Suppressor macrophage (primary cell): ENCODE measurements around the gene STAT5B.
"Not testable (repeated sequence)": the region's sequence is repeated elsewhere in the genome, so short reads cannot be mapped to it uniquely, and the experiment has no call there.

ENCODE experiments used
- DNase-seq, 4 experiments: peaks; one replicate each; pipeline ENCODE4 v3.0.0-alpha.2; 2020 to 2022

The STAT5B gene

DNA sequence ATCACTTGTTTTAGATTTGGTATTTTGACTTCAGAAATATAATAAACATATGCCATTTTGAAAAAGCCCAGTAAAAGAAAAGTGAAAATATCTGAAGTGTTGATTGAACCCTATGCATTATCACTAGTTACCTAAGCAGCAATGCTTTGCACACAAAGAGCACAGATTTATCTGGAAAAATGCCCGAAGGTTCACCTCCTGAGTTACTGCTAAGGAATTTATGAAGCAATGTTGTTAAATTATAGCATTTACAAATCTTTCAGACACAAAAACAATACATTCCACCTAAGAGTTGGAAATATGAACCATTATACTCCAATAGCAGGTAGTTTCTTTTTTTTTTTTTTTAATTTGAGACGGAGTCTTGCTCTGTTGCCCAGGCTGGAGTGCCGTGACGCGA, 43.0 kb downstream of the STAT5B start:
- no peak for DNase-seq

DNA sequence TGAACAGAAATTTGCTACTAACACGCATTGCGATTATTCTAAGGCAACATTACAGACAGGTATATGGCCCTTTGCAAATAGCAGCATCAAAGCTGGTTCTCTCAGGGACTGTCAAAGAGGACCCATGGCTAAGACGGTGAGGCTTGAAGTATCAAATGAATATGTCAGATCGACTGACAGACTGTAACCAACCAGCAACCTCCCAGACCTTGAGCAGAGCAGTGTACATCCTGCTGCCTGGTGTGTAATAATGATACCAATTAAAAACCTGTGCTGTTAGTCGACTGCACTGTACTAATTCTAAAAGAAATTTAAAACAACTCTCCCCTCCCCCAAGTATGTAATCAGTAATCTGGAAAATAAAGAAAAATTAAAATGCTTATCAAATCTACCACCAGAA, 46.0 kb downstream of the STAT5B start:
- DNase-seq, result no peak

DNA sequence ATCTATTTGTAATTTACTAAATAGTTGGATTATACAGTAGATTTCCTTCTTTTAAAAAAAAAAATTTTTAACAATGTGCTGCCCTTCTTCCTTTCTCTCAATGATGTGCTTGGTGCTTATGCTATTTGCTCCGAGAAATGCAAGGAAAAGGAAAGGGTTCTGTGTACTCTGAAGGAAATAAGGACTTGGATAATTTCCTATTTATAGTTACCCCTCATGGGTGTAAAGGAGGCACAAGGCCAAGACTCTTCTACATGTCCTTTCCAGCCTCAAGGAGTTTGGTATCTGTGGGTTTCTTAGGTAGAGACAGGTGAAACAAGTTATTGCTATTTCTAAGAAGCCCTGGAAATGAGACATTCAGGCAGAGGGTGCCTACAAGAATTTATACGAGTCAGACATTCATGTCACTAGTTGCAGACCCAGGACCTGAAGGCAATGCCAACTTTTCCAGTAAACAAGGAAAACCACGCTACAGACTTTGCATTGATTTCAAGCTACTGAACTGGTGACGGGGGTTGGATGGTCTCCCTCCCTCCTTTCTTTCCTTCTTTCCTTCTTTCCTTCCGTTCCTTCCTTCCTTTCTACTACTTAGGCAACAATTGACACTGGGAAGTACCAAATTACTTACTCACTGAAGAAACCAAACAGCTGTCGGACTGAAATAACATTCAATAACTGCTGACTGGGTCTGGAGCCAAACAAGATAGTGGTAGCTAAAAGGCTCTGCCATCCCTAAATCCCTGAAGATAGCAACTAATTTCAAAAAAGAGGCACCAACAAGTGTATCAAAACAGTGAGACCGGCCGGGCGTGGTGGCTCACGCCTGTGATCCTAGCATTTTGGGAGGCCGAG, 48.1 kb downstream of the STAT5B start:
- DNase-seq, result no peak

DNA sequence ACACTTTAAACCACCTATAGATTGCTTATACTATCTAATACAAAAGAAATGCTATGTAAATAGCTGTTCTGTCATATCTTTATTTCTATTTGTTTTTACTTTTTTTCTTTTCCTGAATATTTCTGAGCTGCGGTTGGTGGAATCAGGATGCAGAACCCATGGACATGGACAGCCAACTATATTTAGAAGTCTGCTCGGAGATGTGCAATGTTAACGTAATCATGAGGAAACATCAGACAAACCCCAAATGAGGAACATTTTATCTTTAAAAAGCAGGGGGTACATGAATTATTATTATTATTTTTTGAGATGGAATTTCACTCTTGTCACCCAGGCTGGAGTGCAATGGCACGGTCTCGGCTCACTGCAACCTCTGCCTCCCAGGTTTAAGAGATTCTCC, 50.5 kb downstream of the STAT5B start:
- DNase-seq, result peak; percentile 23 to 53 (median 35)

DNA sequence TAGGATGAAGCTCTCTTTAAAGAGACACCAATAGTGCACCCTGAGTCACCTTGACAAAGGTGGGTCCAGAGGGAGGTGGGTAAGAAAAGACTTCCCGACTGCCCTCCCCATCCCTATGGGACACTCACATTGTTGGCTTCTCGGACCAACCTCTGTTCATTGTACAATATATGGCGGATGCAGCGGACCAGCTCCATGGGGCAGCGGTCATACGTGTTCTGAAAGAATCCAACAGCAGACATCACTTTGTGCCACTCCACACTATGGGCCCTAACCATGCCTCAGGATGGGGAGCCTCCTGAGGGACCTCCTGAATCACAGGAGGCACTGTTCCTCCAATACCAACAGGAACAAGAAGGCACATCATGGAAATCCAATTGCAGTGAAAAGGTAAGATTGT, 51.5 kb downstream of the STAT5B start:
- no peak for DNase-seq

DNA sequence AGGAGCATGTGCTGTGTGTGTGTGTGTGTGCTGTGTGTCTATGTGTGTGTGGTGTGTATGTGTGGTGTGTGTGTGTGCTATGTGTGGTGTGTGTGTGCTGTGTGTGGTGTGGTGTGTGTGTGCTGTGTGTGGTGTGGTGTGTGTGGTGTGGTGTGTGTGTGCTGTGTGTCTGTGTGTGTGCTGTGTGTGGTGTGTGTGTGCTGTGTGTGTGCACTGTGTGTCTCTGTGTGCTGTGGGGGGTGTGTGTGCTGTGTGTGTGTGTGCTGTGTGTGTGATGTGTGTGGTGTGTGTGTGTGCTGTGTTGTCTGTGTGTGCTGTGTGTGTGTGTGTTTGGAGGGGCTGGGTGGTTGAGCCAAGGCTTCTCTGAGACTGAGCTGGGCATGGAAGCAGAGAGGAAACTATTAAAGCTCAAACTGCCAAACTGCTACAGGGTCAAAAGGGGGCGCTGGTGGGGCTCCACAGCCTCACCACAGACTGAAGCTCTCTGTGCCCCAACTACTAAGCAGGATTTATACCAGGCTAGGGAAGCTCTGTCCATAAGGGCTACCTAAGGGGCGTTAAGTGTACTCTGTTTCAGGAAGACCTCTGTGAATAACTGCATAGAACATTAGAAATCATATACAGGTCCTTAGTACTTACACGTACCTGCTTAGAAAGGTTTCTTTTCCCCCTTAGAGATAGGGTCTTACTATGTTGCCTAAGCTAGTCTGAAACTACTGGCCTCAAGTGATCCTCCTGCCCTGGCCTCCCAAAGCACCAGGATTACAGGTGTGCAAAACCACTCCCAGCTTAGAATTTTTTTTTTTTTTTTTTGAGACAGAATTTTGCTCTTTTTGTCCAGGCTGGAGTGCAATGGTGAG, 54.1 kb downstream of the STAT5B start:
- peak; percentile 70 to 83 (median 76) for DNase-seq

DNA sequence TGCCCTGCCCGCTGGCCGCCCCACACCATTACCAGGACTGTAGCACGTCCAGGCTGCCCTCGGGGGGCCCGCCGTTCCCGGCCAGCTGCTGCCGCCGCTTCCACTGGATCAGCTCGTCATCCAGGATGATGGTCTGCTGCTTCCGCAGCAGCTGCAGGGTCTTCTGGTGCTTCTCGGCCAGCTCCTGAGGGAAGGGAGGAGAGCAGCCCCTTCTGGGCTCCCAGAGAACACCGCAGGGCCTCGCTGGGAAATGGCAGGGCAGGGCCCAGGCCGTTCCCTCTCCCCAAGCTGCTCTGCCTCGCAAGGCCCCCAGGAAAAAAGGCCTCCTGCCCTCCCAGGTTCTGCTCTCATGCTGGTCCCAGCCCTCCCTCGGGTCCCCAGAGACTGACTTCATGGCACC, 56.9 kb downstream of the STAT5B start:
- not testable (repeated sequence) for DNase-seq

DNA sequence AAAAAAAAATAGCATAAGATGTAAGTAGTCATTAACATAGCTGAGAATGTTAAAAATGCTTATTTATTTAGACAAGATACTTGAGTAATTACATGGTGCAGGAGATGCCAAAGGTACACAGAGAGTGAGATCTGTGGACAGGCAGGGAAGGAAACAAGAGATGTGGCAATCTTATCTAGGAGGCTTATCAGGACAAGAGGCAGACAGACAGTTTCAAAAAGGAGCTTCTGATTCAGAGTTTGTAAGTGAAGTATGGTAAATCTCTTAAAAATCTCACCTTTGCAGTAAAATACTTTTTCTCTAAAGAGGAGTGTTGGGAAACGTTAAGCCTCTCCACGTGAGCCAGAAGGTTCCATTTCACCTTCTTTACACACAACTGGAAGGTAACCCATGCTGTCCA, 62.0 kb downstream of the STAT5B start:
- DNase-seq, result no peak

DNA sequence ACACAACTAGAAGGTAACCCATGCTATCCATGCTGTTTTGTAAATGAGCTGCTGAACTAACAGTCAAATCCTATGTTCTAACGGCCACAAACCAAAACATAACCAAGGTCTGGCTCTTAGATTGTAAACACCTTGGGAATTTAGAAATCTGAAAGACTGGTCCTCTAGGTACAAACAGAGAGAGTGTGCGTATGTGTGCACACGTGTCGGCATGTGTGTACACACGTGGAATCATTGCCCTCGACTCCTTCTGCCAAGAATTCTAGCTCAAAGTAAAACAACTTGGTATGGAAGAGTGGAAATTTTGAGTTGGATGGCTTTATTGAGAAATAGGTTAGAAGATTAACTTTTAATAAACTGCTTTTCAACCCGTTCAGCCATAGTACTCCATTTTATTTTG, 63.8 kb downstream of the STAT5B start:
- DNase-seq, result no peak

DNA sequence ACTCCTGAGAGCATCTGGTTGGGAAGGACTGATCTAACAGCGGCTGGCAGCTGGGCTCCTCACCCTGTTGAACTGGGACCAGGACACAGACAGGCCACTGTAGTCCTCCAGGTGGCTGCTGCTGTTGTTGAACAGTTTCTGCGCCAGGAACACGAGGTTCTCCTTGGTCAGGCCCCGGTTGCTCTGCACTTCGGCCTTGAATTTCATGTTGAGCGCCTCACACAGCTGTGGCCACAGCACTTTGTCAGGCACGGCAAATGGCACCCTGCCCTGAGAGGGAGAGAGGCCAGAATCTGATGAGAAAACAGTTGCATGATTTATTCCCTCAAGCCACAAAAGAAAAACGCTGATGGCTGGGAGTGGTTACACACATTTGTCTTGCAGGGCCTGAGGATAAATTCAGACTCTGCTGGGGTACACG, 64.3 kb downstream of the STAT5B start:
- not testable (repeated sequence) for DNase-seq

DNA sequence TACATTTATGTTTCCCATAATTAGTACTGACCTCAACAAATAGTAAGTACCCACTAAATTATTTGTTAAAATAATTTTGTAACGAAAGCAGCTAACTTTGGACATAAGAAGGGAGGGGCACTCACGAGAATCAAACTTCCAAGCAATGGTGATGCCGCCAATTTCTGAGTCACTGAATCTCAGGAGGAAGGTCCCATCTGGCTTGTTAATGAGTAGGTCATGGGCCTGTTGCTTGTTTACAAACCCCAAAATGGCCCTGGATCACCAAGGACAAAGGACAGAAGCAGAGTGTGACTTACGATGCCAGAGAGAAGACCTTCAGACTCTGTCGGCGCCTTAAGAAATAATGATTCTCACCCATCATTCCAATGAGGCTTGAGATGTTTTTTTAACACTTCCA, 66.1 kb downstream of the STAT5B start:
- no peak for DNase-seq

DNA sequence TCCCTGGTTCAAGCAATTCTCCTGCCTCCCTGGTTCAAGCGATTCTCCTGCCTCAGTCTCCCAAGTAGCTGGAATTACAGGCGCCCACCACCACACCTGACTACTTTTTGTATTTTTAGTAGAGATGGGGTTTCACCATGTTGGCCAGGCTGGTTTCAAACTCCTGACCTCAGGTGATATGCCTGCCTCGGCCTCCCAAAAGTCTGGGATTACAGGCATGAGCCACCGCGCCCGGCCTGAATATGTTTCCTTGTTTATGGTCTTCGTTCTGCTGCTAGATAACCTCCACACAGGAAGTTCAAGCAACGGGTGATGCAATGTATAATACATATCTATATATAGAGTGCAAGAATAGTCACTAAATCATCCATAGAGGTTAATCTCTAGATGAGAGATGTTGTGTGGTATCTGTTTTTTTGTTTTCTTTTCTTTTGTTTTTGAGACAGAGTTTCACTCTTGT, 70.0 kb downstream of the STAT5B start:
- DNase-seq, result peak; percentile 40 to 76 (median 68)

DNA sequence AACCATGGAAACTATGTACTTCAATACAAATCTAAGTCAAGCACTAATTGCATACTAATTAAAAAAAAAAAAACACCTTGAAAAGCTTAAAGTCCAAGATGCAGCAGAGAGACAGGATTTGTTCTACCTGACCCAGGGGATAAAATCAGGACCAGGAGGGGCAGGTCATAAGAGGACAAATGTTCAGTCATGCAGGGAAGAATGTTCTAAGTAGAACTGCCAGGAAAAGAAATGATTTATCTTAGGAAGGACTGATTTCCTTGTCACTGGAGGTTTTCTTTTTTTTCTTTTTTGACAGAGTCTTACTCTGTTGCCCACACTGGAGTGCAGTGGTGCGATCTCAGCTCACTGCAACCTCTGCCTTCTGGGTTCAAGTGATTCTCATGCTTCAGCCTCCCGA, 72.8 kb downstream of the STAT5B start:
- DNase-seq, result no peak

DNA sequence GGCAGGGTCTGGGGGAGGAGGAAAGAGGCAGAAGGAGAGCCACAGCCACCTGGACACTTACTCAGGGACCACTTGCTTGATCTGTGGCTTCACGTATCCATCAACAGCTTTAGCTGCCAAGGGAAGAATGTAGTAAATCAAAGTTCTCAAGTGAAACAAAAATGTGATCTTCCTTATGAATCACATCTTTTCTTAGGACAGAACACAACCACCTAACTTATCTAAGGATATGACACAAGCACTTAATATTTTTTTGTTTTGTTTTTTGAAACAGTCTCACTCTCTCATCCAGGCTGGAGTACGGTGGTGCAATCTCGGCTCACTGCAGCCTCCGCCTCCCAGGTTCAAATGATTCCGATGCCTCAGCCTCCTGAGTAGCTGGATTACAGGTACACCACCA, 73.5 kb downstream of the STAT5B start:
- DNase-seq, result no peak

DNA sequence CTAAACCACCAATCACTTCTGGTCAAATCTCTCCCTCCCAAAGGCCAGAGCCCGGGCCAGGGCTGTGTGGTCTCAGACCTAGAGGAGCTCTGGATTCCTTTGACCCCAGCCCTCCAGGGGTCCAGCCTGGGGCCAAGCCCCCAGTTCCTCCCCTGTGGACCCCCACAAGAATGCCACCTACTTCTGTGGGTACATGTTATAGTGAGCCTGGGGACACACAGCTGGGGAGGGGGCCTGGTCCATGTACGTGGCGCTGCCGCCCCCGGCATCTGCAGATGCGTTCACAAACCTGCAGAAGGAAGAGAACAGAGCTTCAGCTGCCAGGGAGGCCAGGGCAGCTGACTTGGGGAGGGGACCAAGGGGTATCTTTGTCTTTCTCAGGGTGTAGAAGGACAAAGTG, 74.0 kb downstream of the STAT5B start:
- DNase-seq, result no peak

DNA sequence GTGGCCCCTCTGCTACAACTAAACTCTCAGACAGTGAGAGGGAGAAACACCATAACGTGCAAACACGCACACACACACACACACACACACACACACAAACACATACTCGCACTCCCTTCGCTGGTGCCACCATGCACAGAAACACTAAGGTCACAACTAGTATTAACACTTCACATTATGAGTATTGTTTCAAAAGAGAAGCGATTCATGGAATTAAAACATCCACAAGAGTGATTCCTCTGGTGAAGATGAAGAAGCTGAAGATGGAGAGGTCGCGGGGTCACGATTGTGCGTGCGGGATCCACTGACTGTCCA, 74.8 kb downstream of the STAT5B start:
- no peak for DNase-seq

DNA sequence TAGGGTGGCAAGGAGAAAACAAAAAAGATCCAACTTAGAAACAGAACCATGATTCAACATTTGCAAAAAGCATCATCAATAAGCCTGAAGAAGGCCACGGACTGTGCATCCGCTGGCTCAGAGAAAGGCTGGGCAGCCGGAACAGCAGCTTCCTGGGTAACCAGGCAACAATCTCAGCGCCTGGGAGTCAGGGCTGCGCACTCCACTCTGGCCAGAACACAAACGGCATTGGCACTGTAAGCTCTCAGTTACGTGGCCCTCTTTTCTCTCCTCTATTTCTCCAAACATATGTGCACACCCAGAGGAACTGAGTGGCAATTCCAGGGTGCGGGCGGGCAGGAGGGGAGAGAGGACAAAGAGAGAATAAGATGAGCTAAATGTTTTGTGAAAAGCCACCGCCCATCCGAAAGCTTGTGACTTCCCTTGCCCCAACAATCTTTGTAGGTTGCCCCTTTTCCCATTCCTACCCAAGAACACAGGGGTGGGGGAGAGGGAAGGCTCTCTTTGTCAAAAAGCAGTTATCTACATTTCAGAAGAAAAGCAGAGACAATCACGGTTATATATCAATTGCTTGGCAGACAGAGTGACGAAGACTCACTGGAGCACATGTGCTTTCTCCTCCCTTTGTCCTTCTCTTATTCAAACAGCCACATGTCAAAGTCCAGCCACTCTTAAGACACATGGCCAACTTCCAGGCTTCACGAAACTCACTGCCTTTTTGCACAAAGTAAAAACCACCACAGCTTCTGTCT, 75.3 kb downstream of the STAT5B start:
- DNase-seq, result no peak

DNA sequence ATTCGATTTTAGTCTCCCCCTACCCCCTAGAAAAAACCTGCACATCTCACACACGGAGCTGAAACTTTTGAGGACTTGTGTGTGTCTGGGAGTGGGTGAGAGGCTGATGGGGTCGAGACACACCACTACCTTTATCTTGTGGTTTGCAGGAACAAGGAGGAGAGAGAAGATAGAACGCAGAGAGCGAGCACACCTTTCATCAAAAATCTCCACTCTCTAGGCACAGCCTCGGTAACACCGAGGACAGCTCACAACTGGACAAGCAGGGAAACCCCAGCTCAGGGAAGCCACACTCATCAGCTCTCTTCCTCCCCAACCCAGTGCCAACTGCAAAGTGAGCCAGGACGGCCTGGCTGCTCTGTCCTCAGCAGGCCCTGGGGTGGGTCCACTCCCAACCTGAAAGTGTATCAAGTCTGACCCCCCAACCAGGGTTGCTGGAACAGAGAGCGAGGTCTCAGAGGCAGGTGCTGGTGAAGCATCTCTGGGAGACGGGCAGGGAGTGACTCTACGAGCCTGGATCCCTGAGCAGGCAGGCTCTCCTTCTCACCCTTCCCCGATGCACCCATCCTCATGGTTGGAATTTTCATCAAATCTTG, 76.7 kb downstream of the STAT5B start:
- DNase-seq, result peak in 1 of 4 experiments; percentile 35

DNA sequence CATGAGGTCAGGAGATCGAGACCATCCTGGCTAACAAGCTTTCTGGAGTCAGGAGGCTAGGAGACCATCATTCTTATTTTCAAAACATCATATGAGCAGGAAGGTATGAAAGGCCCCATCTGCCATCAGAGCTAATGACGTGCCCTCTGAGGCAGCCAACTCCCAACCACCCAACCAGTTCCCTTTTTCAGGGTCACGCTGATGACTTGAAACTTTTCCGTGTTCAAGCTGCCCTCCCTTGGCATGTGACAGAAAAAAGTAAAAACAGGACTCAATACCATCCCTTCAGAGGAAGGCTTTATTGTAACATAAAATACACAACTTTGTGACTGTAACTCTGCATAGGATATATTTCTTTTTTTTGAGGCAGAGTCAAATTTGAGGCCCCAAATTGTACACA, 77.3 kb downstream of the STAT5B start:
- DNase-seq, result peak; percentile 86 to 94 (median 92)

DNA sequence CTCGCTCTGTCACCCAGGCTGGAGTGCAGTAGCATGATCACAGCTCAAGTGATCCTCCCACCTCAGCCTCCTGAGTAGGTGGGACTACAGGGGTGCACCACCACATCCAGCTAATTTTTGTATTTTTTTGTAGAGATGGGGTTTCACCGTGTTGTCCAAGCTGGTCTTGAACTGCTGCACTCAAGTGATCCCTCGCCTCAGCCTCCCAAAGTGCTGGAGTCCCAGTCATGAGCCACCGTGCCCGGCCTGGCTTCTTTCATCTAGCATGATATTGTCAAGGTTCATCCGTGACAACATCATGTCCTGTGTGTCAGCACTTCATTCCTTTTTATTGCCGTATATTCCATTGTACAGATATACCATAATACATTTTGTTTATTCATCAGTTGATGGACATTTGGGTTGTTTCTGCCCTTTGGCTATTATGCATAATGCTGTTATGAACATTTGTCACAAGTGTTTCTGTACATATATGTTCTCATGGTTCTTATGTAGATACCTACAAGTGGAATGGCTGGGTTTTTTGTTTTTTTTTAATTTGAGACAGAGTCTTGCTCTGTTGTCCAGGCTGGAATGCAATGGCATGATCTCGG, 78.5 kb downstream of the STAT5B start:
- DNase-seq, result no peak

DNA sequence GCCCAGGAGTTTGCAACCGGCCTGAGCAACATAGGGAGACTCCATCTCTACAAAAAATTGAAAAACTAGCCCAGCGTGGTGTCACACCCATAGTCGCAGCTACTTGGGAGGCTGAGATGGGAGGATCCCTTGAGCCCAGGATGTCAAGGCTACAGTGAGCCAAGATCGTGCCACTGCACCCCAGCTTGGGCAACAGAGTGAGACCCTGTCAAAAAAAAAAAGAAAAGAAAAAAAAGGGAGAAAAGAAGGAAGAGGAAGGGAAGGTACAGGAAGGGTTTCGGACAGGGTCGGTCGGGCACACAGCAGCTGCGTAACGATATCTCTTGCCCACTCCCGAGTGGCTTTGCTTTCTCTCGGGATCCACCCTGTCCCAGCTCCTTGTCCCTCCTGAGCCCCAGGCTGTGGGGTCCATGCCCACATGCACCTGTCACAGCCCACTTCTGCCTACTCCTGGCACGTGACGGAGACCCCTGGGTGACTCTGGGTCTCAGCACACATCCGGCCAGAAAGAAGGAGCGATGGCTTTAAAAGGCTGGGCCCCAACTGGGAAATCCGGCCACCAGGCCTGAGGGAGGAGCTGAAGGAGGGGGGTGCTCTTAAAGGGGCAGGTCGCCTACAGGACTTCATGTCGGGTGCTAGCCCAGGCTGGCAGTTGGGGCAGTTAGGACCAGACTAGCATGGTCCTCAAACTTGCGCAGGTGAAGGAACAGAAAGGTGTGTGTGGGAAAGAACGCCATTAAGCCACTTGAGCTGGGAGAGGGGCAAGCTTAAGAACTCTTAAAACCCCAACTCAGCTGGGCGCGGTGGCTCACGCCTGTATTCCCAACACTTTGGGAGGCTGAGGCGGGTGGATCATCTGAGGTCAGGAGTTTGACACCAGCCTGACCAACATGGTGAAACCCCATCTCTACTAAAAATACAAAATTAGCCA, 82.0 kb downstream of the STAT5B start, which contains the start of gene GHDC:
Gene GHDC (minus strand): TSS at position 526 of the 931 bp plus-strand sequence. CDS start 913 bp downstream, outside the sequence.
- peak; percentile 85 to 92 (median 88) for DNase-seq
